ENCODE data around the gene PTP4A2.

The PTP4A2 gene

GRCh38 chr1:31980835-31981455 lies 42.8 kb upstream of the PTP4A2 start:
- TF ChIP-seq CTCF (IDR thresholded peaks at IDR 0.05; ENCODE audit: borderline replicate concordance, extremely low read depth, low read length, poor library complexity, severe bottlenecking) (no peak), EZH2 (IDR thresholded peaks at IDR 0.05; ENCODE audit: borderline replicate concordance, low read depth, low read length, severe bottlenecking) (no peak)
- H3K27me3 ChIP-seq (ENCODE audit: insufficient read depth, low read length, poor library complexity): no peaks in the 10 kb centered on the region
- H3K9ac ChIP-seq (ENCODE audit: low read depth, low read length): no peak overlapping the region
- H3K4me1 ChIP-seq (ENCODE audit: insufficient read depth, low read length): peaks cover 36% of the 10 kb centered on the region
- no peaks in the 10 kb centered on the region for H3K9me3 ChIP-seq (ENCODE audit: insufficient read depth, low read length, severe bottlenecking)
- DNase-seq (no peak), ATAC-seq (ENCODE audit: insufficient read depth, low read depth) (no peak)
- no peaks in the 10 kb centered on the region for H3K36me3 ChIP-seq (ENCODE audit: insufficient read depth, low read length)
- H3K79me2 ChIP-seq (ENCODE audit: insufficient read depth, low read length): no peaks in the 10 kb centered on the region
- H4K20me1 ChIP-seq (ENCODE audit: insufficient read depth, low read length): no peaks in the 10 kb centered on the region
- H2AFZ ChIP-seq (ENCODE audit: low read depth, low read length): no peak overlapping the region
- H3K4me2 ChIP-seq (ENCODE audit: insufficient read depth, low read length): no peak overlapping the region
- no peak overlapping the region for H3K4me3 ChIP-seq (ENCODE audit: low read depth in 1 of 2, low read length in 2 of 2)
- H3K27ac ChIP-seq (ENCODE audit: low read length): no peak overlapping the region

GRCh38 chr1:31978843-31979400 lies 40.8 kb upstream of the PTP4A2 start:
- Histone ChIP-seq H3K79me2 (ENCODE audit: insufficient read depth, low read length) (no peaks in the 10 kb centered on the region), H3K9me3 (ENCODE audit: insufficient read depth, low read length, severe bottlenecking) (no peaks in the 10 kb centered on the region), H3K36me3 (ENCODE audit: insufficient read depth, low read length) (no peaks in the 10 kb centered on the region), H3K4me1 (ENCODE audit: insufficient read depth, low read length) (peaks cover 16% of the 10 kb centered on the region), H3K27ac (ENCODE audit: low read length) (no peak overlapping the region), H3K4me2 (ENCODE audit: insufficient read depth, low read length) (no peak overlapping the region), H4K20me1 (ENCODE audit: insufficient read depth, low read length) (no peaks in the 10 kb centered on the region), H2AFZ (ENCODE audit: low read depth, low read length) (no peak overlapping the region), H3K4me3 (ENCODE audit: low read depth in 1 of 2, low read length in 2 of 2) (no peak overlapping the region), H3K9ac (ENCODE audit: low read depth, low read length) (no peak overlapping the region), H3K27me3 (ENCODE audit: insufficient read depth, low read length, poor library complexity) (no peaks in the 10 kb centered on the region)
- DNase-seq (no peak), ATAC-seq (ENCODE audit: insufficient read depth, low read depth) (no peak)
- TF ChIP-seq CTCF (IDR thresholded peaks at IDR 0.05; ENCODE audit: borderline replicate concordance, extremely low read depth, low read length, poor library complexity, severe bottlenecking) (no peak), EZH2 (IDR thresholded peaks at IDR 0.05; ENCODE audit: borderline replicate concordance, low read depth, low read length, severe bottlenecking) (no peak)

- H2AFZ ChIP-seq (ENCODE audit: low read depth, low read length): no peak overlapping the region
- H3K4me1 ChIP-seq (ENCODE audit: insufficient read depth, low read length): peaks cover 13% of the 10 kb centered on the region
- H3K36me3 ChIP-seq (ENCODE audit: insufficient read depth, low read length): no peaks in the 10 kb centered on the region
- H3K27ac ChIP-seq (ENCODE audit: low read length): no peak overlapping the region
- H3K9me3 ChIP-seq (ENCODE audit: insufficient read depth, low read length, severe bottlenecking): no peaks in the 10 kb centered on the region
- H3K27me3 ChIP-seq (ENCODE audit: insufficient read depth, low read length, poor library complexity): no peaks in the 10 kb centered on the region
- ATAC-seq (ENCODE audit: insufficient read depth, low read depth): no peak
- H4K20me1 ChIP-seq (ENCODE audit: insufficient read depth, low read length): no peaks in the 10 kb centered on the region
- no peak for DNase-seq
- no peaks in the 10 kb centered on the region for H3K79me2 ChIP-seq (ENCODE audit: insufficient read depth, low read length)
- no peak overlapping the region for H3K4me3 ChIP-seq (ENCODE audit: low read depth in 1 of 2, low read length in 2 of 2)
- no peak overlapping the region for H3K9ac ChIP-seq (ENCODE audit: low read depth, low read length)
- TF ChIP-seq CTCF (IDR thresholded peaks at IDR 0.05; ENCODE audit: borderline replicate concordance, extremely low read depth, low read length, poor library complexity, severe bottlenecking) (peak; percentile 33), EZH2 (IDR thresholded peaks at IDR 0.05; ENCODE audit: borderline replicate concordance, low read depth, low read length, severe bottlenecking) (no peak)
- H3K4me2 ChIP-seq (ENCODE audit: insufficient read depth, low read length): no peak overlapping the region
These were observed 39.4 kb upstream of the PTP4A2 start for GRCh38 chr1:31977385-31978131.

Data from DND-41 (cell line).